ENCODE data around the gene GPR148. TPM values are rescaled to one million over a fixed set of nuclear protein-coding genes. Genes with fewer than 3 reads are reported as not detected.

GPR148 gene, protein sequence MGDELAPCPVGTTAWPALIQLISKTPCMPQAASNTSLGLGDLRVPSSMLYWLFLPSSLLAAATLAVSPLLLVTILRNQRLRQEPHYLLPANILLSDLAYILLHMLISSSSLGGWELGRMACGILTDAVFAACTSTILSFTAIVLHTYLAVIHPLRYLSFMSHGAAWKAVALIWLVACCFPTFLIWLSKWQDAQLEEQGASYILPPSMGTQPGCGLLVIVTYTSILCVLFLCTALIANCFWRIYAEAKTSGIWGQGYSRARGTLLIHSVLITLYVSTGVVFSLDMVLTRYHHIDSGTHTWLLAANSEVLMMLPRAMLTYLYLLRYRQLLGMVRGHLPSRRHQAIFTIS
- total RNA-seq, result not detected

DNA sequence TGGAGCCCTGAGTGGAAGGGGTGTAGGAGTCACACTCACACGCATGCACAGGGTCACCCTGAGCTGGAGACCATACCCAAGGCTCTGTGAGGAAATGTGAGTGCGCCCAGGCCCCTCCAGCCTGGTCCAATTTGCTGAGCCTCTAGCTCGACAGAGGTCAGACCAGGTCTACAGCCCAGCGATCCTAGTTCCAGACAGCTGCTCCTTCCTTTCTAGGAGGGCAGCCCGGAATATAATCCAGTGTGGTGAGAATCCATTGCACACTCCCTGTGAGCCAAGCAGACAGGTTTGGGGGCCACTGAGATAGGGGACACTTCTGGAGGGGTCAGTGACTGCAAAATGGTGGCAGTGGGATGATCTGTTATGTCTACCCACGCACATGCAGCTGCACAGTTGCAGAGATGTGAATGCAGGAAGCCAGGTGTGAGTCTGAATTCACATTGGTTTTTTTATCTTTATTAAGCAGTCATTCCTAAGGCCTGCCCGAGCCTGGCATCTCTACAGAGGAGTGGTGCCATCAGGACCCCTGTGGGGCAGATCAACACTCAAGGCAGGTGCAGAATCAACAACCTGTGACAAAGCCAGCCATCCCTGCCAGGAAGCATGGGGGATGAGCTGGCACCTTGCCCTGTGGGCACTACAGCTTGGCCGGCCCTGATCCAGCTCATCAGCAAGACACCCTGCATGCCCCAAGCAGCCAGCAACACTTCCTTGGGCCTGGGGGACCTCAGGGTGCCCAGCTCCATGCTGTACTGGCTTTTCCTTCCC, at the start of gene GPR148:
TSS of gene GPR148 (plus strand) at position 522 of the 768 bp plus-strand sequence. CDS start at position 604, 82 bp downstream.

DNA sequence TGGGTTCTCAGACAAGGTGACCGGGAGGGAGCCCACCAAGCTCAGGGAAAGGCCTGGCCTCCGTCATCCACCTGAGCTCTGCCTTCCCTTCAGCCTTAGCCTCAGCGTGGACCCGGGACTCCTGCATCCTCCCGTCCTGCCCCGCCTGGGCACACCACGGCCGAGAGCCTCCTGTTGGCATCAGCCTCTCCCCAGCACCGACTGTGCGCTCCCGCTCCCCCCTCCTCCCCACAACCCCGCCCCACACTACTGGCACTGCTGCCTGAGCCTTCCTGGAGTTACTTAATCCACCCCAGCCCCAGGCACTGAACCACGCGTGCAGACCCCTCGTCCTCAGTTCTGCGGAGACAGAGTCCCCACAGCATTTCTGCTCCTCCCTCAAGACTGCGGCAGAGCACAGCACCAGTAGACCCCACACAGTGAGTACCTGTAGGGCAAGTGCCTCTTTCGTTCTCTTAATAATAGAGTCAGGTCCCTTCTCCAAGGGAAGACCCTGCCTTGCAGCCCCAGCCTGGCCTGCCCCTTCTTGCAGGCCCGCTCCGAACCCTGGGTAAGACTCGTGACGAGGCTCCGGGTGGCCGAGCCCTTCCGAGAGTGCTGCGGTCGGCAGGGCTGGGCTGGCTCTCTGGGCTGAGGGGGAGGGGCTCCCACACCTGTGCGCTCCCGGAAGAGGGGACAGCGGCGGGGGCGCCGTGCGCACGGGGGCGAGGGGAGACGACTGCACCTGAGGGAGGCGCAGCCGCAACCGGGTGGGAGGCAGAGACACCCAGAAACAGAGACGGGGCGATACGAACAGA, 26.6 kb downstream of the GPR148 start, which contains the start of gene AMER3:
TSS of gene AMER3 (plus strand) at position 285 of the 797 bp plus-strand sequence. CDS start 6,533 bp downstream, outside the sequence.

Other genes starting within 250 kb of the GPR148 start
- gene POTEI, start 219.7 kb upstream of the GPR148 start, total RNA-seq, result 0.22 TPM
- gene CFC1B, start 207.8 kb upstream of the GPR148 start, total RNA-seq, result 0.33 TPM
- 0.55 TPM for gene CFC1, start 129.5 kb upstream of the GPR148 start, total RNA-seq
- gene POTEJ, start 117.6 kb upstream of the GPR148 start, total RNA-seq, result 0.71 TPM
- 11.8 TPM for gene AMER3, start 26.5 kb downstream of the GPR148 start, total RNA-seq
- gene ARHGEF4, start 107.8 kb downstream of the GPR148 start, total RNA-seq, result 57.8 TPM

Measured in camera-type eye (tissue), 1 donor.